Hepatocyte (in vitro differentiated cells): Measurements from ENCODE around the gene SEMA3G. TPM values are rescaled to one million over a fixed set of nuclear protein-coding genes. Genes with fewer than 3 reads are reported as not detected.

ENCODE experiments used
- DNase-seq: peaks from one replicate; pipeline ENCODE4 v3.0.0-alpha.2; 2016; ENCODE audit warnings: low spot score
- H2AFZ ChIP-seq: fragments of 200-600 bp; sonication (generic); 2 replicates; pipeline ENCODE4 v1.6.0; 2016; ENCODE audit warnings: antibody characterized with exemption, mild to moderate bottlenecking
- H3K27ac ChIP-seq: fragments of 200-600 bp; sonication (generic); 2 replicates; pipeline ENCODE4 v1.5.1; 2016; ENCODE audit warnings: mild to moderate bottlenecking
- H3K27me3 ChIP-seq: fragments of 200-600 bp; sonication (generic); 2 replicates; pipeline ENCODE4 v1.6.1; 2016
- H3K36me3 ChIP-seq: fragments of 200-600 bp; sonication (generic); replicated peaks from 2 replicates; pipeline ENCODE4 v1.5.1; 2016; ENCODE audit warnings: low read depth; ENCODE audit not compliant: insufficient read depth
- H3K4me1 ChIP-seq: fragments of 200-600 bp; sonication (generic); 2 replicates; pipeline ENCODE4 v1.5.1; 2016; ENCODE audit warnings: mild to moderate bottlenecking, moderate library complexity; ENCODE audit not compliant: insufficient read depth
- H3K4me2 ChIP-seq: fragments of 200-600 bp; sonication (generic); 2 replicates; pipeline ENCODE4 v1.6.0; 2016
- H3K4me3 ChIP-seq: fragments of 200-600 bp; sonication (generic); 2 replicates; pipeline ENCODE4 v1.5.1; 2016; ENCODE audit warnings: mild to moderate bottlenecking
- H3K79me2 ChIP-seq: fragments of 200-600 bp; sonication (generic); 2 replicates; pipeline ENCODE4 v1.6.0; 2017; ENCODE audit warnings: mild to moderate bottlenecking
- H3K9me2 ChIP-seq: fragments of 200-600 bp; sonication (generic); replicated peaks from 2 replicates; pipeline ENCODE4 v1.6.0; 2017; ENCODE audit warnings: mild to moderate bottlenecking; ENCODE audit not compliant: insufficient read depth
- H3K9me3 ChIP-seq: fragments of 200-600 bp; sonication (generic); 2 replicates; pipeline ENCODE4 v1.5.1; 2016; ENCODE audit warnings: low read depth, mild to moderate bottlenecking
- H4K20me1 ChIP-seq: fragments of 200-600 bp; sonication (generic); 2 replicates; pipeline ENCODE4 v1.6.0; 2016; ENCODE audit warnings: mild to moderate bottlenecking; ENCODE audit not compliant: insufficient read depth, poor library complexity, severe bottlenecking
- CTCF ChIP-seq: fragments of 200-600 bp; sonication (generic); IDR thresholded peaks from 2 replicates; pipeline ENCODE4 v1.5.1; 2016; ENCODE audit warnings: antibody characterized with exemption, mild to moderate bottlenecking; ENCODE audit not compliant: poor library complexity
- EZH2 ChIP-seq: fragments of 200-600 bp; sonication (generic); IDR thresholded peaks from 2 replicates; pipeline ENCODE4 v1.6.1; 2016; ENCODE audit warnings: antibody characterized with exemption, mild to moderate bottlenecking, borderline replicate concordance
- EZH2phosphoT487 ChIP-seq: fragments of 200-600 bp; sonication (generic); IDR thresholded peaks from one replicate; pipeline ENCODE4 v1.6.1; 2018; ENCODE audit warnings: antibody characterized with exemption, mild to moderate bottlenecking, low read depth, moderate library complexity; ENCODE audit not compliant: unreplicated experiment, severe bottlenecking
- WGBS: methylation state at CpG from one replicate; pipeline ENCODE4 v1.1.6; 2016; ENCODE audit warnings: low lambda C conversion rate; ENCODE audit errors: missing lambda C conversion rate; 5-methylcytosine and 5-hydroxymethylcytosine counted together
- polyA plus RNA-seq: library from polyadenylated mRNA; unstranded; fragments of >200 nt; fragmentation: Nextera tagmentation; extraction: Ambion mirVana; gene quantifications from 2 replicates; pipeline ENCODE4 v1.2.1, GENCODE V29; 2016
- total RNA-seq: library from RNA; depleted of rRNA; stranded (reverse); fragments of >200 nt; gene quantifications from 2 replicates; pipeline ENCODE4 v1.2.3, GENCODE V29; 2014

Gene SEMA3G
- total and polyA plus RNA-seq, 2 experiments from 2014 or later, result 0.48 to 3.8 TPM

DNA sequence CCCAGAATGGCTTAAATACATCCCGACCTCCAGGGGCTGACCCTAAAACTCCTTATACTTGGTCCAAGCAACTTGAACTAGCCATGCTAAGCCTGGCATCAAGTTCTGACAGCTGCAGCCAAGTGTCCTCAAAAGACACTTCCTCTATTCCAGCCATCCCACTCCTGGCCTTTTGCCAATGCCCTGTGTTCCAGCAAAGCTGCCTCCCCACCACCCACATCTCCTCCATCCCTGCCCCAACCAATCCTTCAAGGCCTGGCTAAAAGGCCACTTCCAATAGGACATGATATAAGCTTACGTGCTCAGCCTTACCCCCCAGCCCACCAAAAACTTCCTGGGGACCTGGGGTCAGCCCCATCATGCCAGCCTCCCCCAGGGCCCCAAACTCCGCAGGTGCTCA lies 40.9 kb downstream of the SEMA3G start:
- H3K4me2 ChIP-seq, result no peak overlapping the region
- 96% methylated on average over 3 of the region's 3 CpGs for WGBS

DNA sequence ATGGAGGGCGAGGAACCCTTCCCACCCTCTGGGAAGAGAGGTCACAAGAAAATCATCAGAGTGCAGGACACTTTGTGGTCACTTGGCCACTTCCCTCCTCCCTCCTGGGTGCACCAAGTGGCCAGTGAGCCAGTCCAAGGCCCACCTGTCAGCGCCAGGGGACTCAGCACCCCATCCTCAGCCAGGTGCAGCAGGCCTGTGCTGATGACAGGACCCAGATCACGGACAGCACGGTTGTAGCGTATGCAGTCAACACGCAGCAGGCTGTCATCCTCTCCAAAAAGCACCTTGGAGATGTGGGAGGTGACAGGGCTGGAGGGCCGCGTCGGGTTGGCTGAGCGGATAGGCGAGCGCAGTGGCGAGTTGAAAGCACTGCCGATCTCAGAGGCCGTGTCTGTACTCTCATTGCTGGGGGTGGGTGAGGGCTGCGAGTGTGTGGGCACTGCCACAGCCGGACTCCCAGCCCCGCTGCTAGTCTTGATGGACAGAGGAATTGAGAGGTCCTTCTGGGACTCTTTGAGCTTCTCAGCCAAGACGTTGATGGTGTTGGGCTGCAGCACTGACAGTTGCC lies 41.5 kb downstream of the SEMA3G start:
- Histone ChIP-seq H3K27ac (no peak overlapping the region), H3K4me2 (no peak overlapping the region), H3K27me3 (no peaks in the 10 kb centered on the region), H3K36me3 (no peaks in the 10 kb centered on the region), H3K9me2 (no peaks in the 10 kb centered on the region), H3K4me1 (no peaks in the 10 kb centered on the region), H3K79me2 (peaks cover 10% of the 10 kb centered on the region), H3K4me3 (no peak overlapping the region), H2AFZ (no peak overlapping the region), H3K9me3 (no peaks in the 10 kb centered on the region), H4K20me1 (no peaks in the 10 kb centered on the region)
- DNase-seq, result no peak
- TF ChIP-seq EZH2phosphoT487, result no peak
- TF ChIP-seq CTCF, result no peak
- no peak for TF ChIP-seq EZH2
- WGBS, result 97% methylated on average over 19 of the region's 19 CpGs

More for the DNA sequence above, 40.9 kb downstream of the SEMA3G start:
- no peak overlapping the region for H3K4me3 ChIP-seq
- peaks cover 16% of the 10 kb centered on the region for H3K79me2 ChIP-seq
- H2AFZ ChIP-seq, result no peak overlapping the region
- no peaks in the 10 kb centered on the region for H3K27me3 ChIP-seq
- DNase-seq, result no peak
- no peaks in the 10 kb centered on the region for H4K20me1 ChIP-seq
- H3K36me3 ChIP-seq, result no peaks in the 10 kb centered on the region
- no peak overlapping the region for H3K27ac ChIP-seq
- no peaks in the 10 kb centered on the region for H3K9me2 ChIP-seq
- no peaks in the 10 kb centered on the region for H3K9me3 ChIP-seq
- H3K4me1 ChIP-seq, result peaks cover 4% of the 10 kb centered on the region
- TF ChIP-seq EZH2 (no peak), EZH2phosphoT487 (no peak), CTCF (no peak)

DNA sequence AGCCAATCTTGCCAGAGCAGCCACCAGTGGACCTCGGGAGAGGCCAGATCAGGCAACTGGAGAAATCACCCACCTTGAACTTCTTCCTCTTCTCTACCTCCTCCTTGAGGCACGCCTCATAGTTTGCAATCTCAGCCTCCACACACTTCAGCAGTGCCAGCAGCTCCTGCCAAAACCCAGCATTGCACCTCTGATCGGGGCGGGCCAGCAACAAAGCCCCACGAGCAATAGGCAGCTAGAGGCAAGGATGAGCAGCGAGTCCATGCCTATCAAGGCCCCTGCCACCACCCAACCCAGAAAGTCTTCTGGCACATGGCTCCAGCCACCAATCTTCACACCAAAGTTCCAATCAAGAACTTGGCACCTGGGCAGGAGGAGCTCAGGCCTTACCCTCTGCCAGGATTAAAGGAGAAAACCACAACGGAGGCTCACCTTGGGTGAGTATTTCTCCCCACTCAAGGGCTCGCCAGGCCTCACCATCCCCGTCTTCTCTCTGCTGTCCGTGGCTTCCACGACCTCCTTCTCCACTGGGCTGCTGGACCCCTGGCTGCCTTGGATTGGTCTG lies 42.1 kb downstream of the SEMA3G start:
- no peak for DNase-seq
- 96% methylated on average over 11 of the region's 11 CpGs for WGBS

More for the DNA sequence above, 42.1 kb downstream of the SEMA3G start:
- Histone ChIP-seq H3K4me2 (no peak overlapping the region), H3K4me1 (no peaks in the 10 kb centered on the region), H3K27me3 (no peaks in the 10 kb centered on the region), H3K9me2 (no peaks in the 10 kb centered on the region), H4K20me1 (no peaks in the 10 kb centered on the region), H2AFZ (no peak overlapping the region), H3K9me3 (no peaks in the 10 kb centered on the region), H3K4me3 (no peak overlapping the region), H3K36me3 (no peaks in the 10 kb centered on the region), H3K79me2 (peaks cover 5% of the 10 kb centered on the region), H3K27ac (no peak overlapping the region)
- no peak for TF ChIP-seq EZH2
- TF ChIP-seq CTCF, result no peak
- no peak for TF ChIP-seq EZH2phosphoT487
